Measurements from ENCODE around the gene VAT1L.
A peak's percentile ranks its signal among the peaks of the same experiment; 100 is the strongest.

The VAT1L gene

DNA sequence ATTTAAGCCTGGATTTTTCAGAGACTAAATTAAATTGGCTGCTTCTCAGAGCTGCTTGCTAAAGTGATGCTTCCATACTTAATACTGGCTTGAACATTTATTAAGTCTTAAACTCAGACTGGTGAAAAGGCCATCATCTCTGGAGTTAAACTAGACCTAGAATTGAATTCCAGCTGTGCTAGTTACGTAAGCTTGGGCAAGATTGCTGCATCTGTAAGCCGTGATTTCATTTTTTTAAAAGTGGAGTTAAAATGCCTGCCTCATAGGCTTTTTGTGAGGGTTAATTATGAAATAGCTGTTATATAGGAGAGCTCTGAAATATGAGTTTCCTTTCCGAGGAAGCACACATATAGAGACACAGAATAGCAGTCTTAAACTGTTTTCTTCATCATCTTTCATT lies 84.7 kb downstream of the VAT1L start:
- DNase-seq = no peak

DNA sequence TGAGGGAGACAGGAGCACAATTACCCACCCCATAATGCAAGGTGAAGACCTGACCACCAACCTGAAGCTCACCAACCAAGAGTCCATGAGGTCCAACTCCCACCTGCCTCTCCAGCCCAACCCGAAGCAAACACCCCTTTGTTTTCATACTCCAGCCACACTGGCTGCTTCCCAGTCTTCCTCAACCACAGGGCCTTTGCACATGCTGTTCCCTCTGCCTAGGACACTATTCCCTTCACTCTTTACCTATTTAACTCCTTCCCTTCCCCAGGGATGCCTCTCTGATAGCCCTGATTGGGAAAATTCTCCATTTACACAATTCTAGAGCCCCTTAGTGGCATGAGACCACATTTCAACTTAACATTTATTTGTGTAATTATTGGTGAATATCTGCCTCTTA lies 86.0 kb downstream of the VAT1L start:
- no peak for DNase-seq

DNA sequence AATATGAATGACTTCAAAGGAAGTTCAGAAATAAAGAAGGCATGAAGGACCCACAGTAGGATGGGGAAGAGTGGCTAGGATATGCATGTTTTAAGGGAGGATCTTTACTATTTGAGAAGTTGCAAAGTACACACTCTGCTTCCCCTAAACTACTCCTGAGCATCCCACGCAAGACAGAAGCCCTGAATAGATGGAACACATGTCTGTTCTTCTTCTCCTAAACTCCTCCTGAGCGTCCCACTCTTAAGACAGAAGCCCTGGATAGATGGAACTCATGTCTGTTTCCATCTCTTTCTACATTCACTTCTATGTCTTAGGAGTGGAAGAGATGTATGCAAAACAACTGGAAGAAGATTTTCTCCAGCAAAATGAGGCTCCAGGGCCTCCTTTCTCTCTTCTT lies 88.4 kb downstream of the VAT1L start:
- no peak for DNase-seq

DNA sequence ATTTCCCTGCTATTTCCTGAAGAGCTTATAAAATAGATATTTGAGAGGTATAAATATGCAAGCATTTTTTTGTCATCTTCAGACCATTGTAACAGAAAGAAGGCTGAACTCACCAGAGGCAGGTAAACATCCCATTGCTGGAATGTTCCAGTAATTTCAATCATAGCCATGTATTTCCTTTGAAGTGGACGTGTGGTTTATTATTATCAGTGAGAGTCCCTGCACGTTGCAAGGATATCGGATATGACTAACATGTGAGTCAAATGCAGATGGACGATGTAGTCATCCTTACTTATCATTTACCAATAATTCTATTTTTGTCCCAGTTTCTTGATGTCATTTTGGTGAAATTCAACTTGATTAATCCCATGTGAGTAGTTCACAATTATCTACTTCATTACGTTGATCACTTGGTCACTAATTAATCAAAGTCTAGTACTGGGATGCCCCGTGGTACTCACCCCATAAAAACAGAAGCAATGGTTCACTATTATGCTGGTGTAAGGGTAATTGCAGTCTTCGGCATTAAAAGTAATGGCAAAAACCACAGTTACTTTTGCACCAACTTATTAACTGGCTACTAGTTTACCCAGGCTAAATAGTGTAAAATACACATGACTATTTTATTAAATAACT lies 89.5 kb downstream of the VAT1L start:
- DNase-seq = no peak

DNA sequence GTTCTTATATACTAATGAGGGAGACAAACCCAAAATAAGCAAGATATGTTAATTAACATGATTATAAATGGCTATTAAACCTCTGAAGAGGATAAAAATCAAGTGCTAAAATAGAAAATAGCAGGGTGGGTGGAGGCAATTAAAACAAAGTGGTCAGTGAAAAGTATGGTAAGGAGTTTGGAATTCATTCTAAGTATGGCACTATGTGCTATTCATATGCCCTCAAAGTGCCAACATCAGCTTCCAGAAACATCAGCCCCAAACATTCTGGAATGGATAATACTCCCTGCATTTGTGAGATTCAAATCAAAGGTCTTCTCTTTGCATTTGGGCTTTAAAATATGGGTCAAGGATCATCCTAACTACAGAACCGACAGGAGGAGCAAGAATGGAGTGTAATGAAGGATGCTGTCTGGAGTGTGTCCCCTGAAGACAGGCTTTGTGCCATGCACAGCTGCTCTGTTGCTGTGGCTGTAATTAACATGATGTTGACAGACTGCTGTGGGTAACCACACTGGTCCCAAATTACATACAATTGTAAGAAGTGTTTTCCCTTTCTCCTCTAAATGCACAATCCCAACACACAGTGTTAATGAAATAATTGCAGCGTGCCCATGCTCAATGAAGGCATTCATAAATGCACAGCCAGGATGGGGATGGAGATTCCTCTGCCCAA lies 93.1 kb downstream of the VAT1L start:
- DNase-seq = no peak

DNA sequence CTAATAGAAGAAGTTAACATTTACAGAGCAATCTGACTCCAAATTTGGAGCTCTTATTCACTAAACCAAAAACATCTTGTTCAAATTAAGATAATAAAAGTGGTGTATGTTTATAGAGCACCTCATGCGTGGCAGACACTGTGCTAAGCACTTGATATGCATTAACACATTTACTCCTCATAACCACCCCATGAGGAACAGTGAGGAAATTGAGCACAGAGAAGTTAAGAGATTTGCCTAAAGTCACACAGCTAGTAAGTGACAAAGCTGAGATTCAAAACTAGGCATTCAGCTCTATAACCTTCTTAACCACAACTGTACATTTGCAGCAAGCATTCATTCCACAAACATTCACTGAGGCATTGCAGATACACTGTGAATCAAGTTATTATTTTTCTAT lies 94.0 kb downstream of the VAT1L start:
- DNase-seq = no peak

DNA sequence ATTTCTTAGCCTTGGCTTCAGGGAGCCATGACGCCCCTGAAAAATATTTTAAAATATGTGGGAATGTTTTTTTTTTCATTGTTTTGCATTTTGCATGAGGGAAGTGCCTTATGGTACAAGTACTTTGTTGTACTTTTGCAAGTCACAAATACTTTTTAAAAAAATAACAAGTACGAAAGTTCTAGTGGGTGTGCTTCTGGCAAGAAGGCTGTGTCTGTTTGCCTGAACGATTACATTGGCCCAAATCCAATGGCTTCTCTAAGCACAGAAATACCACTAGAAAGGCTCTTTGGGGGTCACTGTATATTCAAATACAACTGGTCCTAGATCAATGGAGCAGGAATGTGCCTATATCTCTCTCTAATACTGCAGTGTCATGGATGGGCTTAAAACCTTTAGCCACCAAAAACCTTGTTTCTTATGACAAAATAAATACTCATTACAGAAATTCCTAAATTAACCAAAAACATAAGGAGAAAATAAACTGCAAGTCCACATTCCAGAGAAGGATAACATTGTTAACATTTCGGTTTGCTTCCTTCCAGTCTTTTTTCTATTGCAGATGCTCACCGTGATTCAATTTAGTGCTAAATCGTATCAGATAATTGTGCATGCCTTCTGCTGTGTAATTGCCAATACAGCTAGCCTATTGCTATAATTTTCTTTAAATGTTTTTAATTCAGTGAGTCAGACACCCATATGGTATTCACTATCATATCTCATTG lies 97.4 kb downstream of the VAT1L start:
- DNase-seq = no peak

DNA sequence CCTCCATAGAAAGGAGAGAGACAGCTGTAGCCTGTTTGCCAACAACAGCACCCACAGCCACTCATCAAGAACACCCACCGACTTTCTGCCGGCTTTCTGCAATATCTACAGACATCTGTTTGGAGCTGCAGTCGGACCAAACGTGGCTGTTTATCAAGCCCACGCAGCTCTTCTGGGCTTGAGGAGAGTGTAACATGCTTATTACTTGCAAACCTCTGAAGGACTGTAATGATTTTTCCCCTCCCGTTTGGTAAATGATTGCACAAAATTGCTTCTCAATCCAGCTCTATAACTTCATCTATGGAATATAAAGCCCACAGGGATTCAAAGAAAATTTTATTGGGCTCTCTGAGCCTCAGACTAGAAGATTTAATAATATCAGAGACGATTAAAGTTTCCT lies 100.5 kb downstream of the VAT1L start:
- DNase-seq = no peak

DNA sequence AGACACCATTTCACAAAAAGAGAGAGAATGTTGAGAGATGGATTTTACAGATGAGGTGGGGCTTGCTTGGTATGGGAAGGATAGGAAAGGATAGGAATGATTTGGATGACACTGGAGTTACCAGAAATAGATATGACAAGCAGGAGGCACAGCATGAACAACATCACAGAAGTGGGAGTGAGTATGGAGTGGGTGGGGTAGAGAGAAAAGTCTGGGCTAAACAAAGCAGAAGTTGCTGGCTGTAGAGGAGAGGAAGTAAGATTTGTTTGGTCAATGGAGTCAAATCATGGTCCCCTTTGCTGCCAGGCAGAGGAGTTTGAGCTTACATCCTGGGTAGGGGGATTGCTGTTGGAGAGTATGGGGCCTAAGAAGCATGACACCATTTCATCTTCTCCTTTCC lies 101.7 kb downstream of the VAT1L start:
- no peak for DNase-seq

DNA sequence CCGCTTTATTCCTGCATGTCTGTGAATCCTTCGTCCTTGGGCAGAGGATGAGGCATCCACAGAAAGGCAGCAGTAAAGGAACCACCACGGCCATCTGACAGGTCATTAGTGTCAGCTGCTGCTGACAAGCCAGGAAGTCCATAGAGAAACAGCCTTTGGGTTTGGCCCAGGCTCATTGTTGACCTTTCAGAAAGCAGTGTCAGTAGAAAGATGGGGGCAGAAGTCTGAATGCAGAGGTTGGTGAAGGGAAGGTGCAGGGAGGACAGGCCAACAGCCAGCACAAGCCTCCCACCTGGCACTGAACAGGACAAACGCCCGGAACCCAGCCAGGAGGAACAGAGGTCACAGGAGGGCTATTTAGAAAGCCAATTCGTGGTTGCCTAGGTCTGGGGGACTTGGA lies 105.8 kb downstream of the VAT1L start:
- no peak for DNase-seq

DNA sequence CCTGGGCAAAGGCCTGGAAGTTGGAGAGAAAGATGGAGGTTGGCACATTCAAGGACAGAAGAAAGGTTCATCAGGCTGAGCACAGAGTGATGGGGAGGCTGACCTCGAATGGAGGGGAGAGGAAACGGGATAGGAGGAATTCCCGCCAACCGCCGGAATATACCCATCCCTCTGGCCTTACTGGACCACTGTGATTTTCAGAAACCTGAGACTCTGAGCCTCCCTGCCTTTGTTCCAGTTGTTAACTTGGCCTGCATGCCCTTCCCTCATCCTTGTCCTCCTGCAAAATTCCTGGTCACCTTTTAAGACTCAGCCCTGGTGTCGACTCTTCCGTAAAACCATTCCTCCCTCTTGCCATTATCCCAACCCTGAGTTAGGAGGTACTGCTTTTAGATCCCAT lies 107.6 kb downstream of the VAT1L start:
- no peak for DNase-seq

DNA sequence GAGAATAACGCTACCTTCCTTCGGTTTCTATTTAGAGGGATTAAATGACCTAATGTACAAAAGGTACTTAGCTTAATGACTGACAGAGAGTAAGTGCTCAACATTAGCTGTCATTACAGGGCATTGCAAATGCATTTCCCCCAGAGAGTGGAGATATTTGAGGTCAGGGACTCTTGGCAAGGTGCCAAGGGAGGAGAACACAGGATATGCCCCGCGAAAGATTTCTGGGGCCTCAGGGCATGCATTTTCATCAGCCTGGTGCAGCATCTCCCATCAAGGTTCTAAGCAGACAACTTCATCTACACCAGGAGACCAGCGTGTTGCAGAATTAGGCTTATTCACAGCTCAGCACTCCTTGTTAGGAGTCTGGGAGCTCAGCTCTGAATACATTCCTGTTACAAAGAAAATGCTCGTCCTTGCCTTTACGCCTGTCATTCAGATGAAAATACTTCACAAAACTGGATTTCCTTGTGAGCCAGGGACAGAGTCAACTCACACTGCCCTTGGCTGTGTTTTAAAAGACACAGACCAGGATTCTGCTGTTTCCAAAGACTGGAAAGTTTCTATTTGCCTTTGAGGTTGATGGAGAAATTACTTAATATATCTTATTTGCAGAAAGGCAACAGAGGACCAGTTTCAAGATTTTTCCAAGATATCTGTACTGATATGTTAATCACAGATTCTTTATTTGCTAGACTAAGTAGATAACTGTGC lies 108.2 kb downstream of the VAT1L start:
- DNase-seq = no peak

DNA sequence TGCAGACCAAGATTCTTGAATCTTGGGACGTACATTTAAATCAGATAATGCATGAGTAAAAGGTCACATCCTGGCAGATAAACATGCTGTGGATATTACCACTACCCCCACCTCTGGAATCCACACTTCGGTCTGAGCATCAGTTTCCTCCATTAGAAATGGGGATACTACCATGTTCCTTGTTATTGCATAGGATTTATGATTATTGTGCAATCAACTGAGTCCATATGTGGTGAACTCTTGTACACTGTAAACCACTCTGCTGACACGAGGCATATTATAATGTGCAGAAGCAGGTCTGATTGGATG lies 108.7 kb downstream of the VAT1L start:
- DNase-seq = no peak

DNA sequence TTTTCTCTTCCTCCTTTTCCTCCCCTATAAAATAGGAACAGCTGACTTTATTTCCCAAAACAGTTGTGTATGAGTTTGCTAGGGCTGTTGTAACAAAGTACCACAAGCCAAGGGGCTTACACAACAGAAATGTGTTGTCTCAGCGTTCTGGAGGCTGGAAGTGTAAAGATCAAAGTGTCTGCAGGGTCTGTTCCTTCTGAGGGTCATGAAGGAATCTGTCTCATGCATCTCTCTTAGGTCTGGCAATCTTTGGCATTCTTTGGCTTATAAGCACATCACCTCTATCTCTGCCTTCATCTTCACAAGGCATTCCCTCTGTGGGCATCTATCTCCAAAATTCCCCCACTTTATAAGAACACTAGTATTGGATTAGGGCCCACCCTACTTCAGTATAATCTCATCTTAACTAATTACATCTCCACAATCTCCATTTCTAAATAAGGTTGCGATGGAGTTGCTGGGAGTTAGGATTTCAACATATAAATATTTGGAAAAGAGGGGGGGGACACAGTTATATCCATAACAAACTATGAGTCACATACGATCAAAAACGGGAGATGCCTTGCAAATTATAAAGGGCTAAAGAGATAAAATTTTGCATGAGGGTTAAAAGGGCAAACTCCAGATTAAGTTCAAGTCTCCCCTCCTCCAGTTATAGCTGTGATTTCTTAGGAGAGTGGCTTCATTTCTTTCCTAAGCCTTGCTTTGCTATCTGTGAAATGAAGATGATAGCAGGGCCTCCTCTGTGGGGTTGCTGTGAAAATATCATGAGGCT lies 109.7 kb downstream of the VAT1L start:
- no peak for DNase-seq

DNA sequence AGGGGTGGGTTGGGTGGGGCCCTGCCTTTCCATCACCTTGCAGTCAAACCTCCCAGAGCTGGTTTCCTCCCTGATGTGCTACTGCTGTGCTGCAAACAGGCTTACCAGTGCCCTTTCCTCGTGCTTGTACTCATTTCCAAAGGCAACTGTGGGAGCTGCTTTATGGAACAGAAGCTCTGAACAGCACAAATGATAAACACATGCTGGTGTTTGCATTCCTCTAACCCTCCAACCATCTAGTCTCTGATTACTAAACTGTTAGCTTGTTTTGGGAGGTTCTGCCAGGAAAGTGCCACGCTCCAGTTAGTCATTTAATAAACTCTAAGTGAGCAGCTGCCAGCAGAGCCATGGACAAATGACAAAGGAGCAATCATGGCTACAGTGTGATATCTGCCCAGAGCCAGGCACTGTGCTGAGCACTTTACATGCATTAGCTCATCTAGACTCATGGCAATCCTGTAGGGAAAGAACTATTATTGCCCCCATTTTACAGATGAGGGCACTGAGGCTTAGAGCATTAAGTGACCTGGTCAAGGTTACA lies 110.4 kb downstream of the VAT1L start:
- DNase-seq = peak; percentile 36

DNA sequence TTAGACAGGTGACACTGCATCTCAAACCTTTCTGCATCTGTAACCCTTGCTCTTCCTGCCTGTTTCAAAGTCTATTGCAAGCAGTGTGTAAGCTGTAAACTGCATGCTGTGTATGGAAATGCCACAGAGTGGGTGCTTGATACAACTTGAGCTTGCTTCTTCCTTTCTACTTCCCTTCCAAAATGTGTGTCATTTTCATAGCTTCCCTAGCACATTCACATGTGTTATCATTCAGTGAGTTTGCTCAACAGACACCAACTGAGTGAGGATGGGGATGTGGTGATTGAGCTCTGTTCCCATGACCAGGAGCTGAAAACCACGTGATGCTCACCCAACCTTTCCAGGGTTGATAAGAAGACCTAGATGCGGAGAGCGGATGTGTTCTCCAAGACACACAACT lies 111.1 kb downstream of the VAT1L start:
- no peak for DNase-seq

DNA sequence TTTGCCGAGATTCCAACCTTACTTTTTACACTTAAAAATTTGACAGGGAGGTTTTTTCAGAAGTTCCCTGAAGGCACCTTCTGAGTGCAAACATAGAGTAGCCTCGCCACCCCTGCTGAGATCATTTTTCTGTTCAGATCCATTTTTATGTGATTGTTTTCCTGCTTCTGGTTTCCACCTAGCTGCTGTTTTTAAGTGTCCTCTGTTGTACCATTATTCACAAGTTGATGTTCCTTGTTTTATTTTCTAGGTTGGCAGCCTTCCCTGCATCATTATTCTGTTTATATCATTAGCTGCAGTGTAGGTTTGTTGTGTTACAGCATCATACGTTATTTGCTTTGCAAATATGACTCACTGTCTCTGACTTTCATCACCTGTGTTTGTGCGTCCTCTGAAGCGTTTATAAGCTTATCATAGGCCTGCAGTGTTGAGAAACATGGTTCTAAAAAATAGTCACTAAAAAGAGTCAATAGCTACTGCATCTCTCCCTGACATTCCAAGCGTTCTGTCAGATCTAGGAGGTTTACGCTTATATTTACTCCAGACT lies 117.1 kb downstream of the VAT1L start:
- peak; percentile 25 for DNase-seq

DNA sequence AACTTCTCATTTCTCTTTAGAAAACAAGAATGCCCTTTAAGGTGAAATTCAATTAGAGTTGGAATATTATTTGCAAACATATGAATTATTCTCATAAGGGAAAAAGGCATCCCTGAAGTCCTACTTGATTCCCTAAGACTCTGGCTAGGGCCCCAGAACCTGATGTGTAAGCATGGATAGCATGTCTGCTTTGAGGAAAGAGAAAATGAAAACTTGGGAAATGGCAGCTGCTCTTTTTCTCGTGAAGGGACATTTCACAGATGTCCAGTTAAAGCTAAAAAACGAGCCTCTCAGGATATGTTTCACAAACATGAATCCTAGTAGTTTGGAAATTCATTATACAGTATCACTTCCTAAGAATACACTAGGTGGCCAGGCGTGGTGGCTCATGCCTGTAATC lies 121.7 kb downstream of the VAT1L start:
- DNase-seq = no peak

DNA sequence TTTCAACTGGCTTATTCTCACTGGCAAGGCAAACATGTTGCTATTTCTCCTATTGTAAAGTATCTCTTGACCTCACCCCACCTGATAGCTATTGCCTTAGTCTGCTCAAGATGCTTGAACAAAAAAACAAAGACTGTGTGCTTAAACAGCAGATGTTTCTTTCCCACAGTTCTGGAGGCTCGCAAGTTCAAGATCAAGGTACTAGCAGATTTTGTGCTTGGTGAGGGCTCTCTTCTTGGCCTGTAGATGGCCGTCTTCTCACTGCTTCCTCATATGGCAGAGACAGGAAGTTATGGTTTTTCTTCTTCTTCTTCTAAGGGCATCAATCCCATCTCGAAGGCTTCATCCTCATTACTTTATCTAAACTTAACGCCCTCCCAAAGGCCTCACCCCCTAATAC lies 124.3 kb downstream of the VAT1L start:
- DNase-seq = no peak

DNA sequence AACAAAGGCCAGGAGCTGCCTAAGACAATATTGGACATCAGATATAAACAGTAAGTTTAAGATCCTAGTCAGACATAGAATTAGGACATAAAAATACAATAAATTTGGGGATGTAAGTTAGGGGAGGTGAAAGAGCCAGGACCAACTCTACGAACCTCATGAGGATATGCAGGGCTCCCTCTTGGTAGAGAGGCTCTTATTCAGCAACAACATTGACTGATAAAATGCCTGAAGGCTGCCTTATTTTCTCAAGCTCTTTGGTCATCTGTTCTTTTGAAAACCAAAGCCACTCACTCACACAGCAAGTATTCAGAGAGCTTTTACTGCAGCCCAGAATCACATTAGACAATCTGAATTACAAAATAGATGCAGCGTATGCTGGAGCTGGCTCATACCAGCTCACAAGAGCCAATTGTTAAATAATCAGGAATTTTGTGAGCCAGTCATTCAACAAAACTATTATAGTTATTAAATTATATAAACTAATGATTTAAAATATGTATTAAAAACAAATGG lies 125.4 kb downstream of the VAT1L start:
- no peak for DNase-seq

DNA sequence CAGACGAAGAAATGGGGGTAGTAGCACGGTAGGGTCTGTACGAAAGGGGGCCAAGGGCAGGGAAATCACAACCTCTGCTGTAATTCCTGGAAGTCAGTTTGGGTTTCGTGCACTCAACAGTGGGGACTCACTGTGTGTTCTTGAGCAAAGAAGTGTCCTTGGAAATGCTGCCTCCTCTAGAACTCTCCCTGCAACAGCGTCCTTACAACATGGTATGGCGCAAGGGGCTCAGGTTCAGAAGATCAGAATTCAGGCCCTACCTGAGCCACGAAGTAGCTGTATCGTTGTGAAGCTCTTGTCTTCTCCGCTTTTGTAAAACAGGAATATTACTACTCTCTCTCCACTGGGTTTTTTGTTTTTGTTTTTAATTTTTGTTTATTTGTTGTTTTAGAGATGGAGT lies 127.7 kb downstream of the VAT1L start:
- no peak for DNase-seq

DNA sequence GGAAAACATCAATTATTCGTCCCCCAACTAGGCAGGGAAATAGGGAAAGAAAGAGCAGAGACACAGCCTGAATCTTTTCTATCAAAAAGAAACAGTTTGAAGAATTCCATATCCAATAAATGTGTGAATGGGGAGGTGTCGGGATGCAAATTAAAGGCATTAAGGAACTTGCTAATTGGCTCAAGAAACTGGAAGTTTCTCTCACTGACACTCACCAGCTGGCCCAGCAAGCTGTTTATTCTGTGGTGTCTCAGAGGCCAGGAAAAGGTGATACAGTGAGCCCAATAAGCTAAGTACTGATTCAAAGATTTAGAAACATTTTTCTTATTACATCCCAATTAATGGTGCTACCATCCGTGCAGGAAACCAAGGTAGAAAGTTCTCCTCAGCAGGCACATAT lies 129.6 kb downstream of the VAT1L start:
- no peak for DNase-seq

Measured in kidney glomerular epithelial cell (primary cell).